Fibroblast of lung (primary cell): ENCODE data around the gene MIEF2. TPM values are rescaled to one million over a fixed set of nuclear protein-coding genes. Genes with fewer than 3 reads are reported as not detected.

ENCODE experiments used
- DNase-seq, 2 donors: peaks; one replicate each; pipeline versions ENCODE4 v3.0.0 to v3.0.0-alpha.2; 2010; ENCODE audit warnings: low read depth in 2 of 2
- H2AFZ ChIP-seq: 2 replicates; pipeline ENCODE4 v1.5.1; 2012; ENCODE audit warnings: low read length, control low read depth, inconsistent platforms
- H3K27ac ChIP-seq: 2 replicates; pipeline ENCODE4 v1.5.1; 2011; ENCODE audit warnings: low read length, control low read depth; ENCODE audit not compliant: insufficient read depth
- H3K27me3 ChIP-seq: 2 replicates; pipeline ENCODE4 v1.5.1; 2011; ENCODE audit warnings: mild to moderate bottlenecking, low read length; ENCODE audit not compliant: control insufficient read depth, insufficient read depth
- H3K36me3 ChIP-seq: 2 replicates; pipeline ENCODE4 v1.5.1; 2011; ENCODE audit warnings: low read length; ENCODE audit not compliant: control insufficient read depth, insufficient read depth
- H3K4me1 ChIP-seq: 2 replicates; pipeline ENCODE4 v1.5.1; 2011; ENCODE audit warnings: low read length; ENCODE audit not compliant: control insufficient read depth, insufficient read depth; ENCODE audit errors: extremely low read depth
- H3K4me2 ChIP-seq: 2 replicates; pipeline ENCODE4 v1.5.1; 2011; ENCODE audit warnings: low read length, control low read depth; ENCODE audit not compliant: insufficient read depth; ENCODE audit errors: extremely low read depth
- H3K4me3 ChIP-seq, 4 experiments: fragments of 200-600 bp in 1 of 4; sonication (generic) in 1 of 4; replicated peaks in 1 of 4; 2 replicates each; pipeline ENCODE4 v1.5.1; 2011 to 2016; ENCODE audit warnings: low read length in 4 of 4, low read depth in 3 of 4, mild to moderate bottlenecking in 3 of 4, control low read depth in 2 of 4, inconsistent platforms in 1 of 4, mixed read lengths in 1 of 4; ENCODE audit not compliant: insufficient read depth in 1 of 4; ENCODE audit errors: control extremely low read depth in 1 of 4
- H3K79me2 ChIP-seq: 2 replicates; pipeline ENCODE4 v1.5.1; 2012; ENCODE audit warnings: mild to moderate bottlenecking, low read length, inconsistent platforms; ENCODE audit not compliant: control insufficient read depth, insufficient read depth
- H3K9ac ChIP-seq: 2 replicates; pipeline ENCODE4 v1.5.1; 2011; ENCODE audit warnings: mild to moderate bottlenecking, low read length, control low read depth; ENCODE audit not compliant: insufficient read depth
- H3K9me3 ChIP-seq: 2 replicates; pipeline ENCODE4 v1.5.1; 2012; ENCODE audit warnings: low read depth, low read length; ENCODE audit not compliant: control insufficient read depth, insufficient read depth
- H4K20me1 ChIP-seq: 2 replicates; pipeline ENCODE4 v1.5.1; 2011; ENCODE audit warnings: low read length; ENCODE audit not compliant: control insufficient read depth, insufficient read depth; ENCODE audit errors: extremely low read depth
- EZH2 ChIP-seq: IDR thresholded peaks from 2 replicates; pipeline ENCODE4 v1.5.1; 2012; ENCODE audit warnings: low read length, control low read depth, mild to moderate bottlenecking; ENCODE audit errors: missing control alignments
- polyA plus RNA-seq, 2 donors: library from polyadenylated mRNA; depleted of rRNA in 1 of 2; stranded (reverse) in 1 of 2; unstranded in 1 of 2; fragments of >200 nt; gene quantifications; 2 replicates each; pipeline ENCODE4 v1.2.1, GENCODE V29; 2011 to 2012; ENCODE audit warnings: missing spikeins in 1 of 2
- total RNA-seq: library from RNA; depleted of rRNA; stranded (reverse); fragments of >200 nt; gene quantifications from 2 replicates; pipeline ENCODE4 v1.2.1, GENCODE V29; 2014
- TF ChIP-seq, protein P1 (sequence below), 2 donors: IDR thresholded peaks in 1 of 2; conservative IDR thresholded peaks in 1 of 2; 1 replicate in 1 of 2; 2 replicates in 1 of 2; pipeline ENCODE4 v1.5.1; 2011 to 2012; ENCODE audit warnings: low read length in 2 of 2, control low read depth in 1 of 2, inconsistent platforms in 1 of 2, low read depth in 1 of 2, mild to moderate bottlenecking in 1 of 2

Gene MIEF2
- total and polyA plus RNA-seq, 2 donors (not counting 1 experiment from before 2014, with no cell fraction given), result 3.9 to 16.2 TPM

DNA sequence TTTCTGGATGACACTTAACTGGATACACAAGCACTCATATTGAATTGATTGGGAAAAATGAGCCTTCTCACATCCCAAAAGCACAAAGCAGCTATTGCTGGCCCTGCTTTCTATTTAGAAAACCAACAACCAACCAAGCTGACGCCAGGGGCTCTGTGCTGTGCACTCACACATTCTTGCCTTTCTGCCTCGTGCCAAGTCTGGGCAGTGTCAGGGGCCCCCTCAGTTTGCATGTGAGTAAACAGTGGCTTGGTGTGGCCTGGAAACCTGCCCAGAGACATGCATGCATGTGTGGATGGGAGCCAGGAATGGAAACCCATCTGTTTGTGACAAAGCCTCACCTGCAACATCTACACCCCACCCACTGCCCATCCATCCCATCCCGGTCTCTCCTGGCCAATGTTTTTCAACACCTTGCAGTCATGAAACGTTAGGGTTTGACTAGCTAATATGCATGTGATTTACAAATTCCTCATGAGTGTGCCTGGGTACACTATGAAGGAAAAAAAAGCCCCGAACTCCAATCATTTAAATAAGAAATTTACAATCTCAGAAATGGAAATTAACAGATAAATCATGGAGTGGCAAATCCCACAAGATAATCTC is 20.4 kb downstream of the MIEF2 start:
- peak in 1 of 2 donors; percentile 21 for DNase-seq

DNA sequence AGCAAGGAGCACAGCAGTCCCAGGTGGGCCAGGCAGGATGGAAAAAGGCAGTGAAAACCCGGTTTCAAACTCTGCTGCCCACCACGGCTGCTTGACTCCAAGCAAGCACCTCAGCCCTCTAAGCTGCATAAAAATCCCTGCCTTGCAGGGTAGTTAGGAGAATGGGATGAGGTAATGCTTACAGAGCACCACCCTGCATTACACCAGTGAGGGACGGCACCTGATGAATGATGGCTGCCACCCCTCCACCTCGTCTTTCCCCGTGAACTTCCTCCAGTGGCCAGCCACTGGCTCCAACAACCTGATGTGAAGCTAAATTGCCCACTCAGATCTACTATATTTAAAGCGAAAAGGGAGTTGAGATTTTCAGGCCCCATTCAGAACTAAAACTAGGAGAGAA is 21.3 kb downstream of the MIEF2 start:
- Histone ChIP-seq H3K4me3 (no peak overlapping the region), H3K36me3 (peaks cover 21% of the 10 kb centered on the region)
- DNase-seq, result no peak

More for the DNA sequence above, 20.4 kb downstream of the MIEF2 start:
- Histone ChIP-seq H3K27me3 (no peaks in the 10 kb centered on the region), H2AFZ (no peak overlapping the region), H3K79me2 (no peaks in the 10 kb centered on the region), H3K36me3 (peaks cover 24% of the 10 kb centered on the region), H3K27ac (no peak overlapping the region), H3K4me3 (no peak overlapping the region), H3K9me3 (no peaks in the 10 kb centered on the region), H3K4me1 (peaks cover 2% of the 10 kb centered on the region), H3K4me2 (no peak overlapping the region), H3K9ac (no peak overlapping the region), H4K20me1 (no peaks in the 10 kb centered on the region)
- no peak for TF ChIP-seq EZH2
- TF ChIP-seq, protein P1, sequence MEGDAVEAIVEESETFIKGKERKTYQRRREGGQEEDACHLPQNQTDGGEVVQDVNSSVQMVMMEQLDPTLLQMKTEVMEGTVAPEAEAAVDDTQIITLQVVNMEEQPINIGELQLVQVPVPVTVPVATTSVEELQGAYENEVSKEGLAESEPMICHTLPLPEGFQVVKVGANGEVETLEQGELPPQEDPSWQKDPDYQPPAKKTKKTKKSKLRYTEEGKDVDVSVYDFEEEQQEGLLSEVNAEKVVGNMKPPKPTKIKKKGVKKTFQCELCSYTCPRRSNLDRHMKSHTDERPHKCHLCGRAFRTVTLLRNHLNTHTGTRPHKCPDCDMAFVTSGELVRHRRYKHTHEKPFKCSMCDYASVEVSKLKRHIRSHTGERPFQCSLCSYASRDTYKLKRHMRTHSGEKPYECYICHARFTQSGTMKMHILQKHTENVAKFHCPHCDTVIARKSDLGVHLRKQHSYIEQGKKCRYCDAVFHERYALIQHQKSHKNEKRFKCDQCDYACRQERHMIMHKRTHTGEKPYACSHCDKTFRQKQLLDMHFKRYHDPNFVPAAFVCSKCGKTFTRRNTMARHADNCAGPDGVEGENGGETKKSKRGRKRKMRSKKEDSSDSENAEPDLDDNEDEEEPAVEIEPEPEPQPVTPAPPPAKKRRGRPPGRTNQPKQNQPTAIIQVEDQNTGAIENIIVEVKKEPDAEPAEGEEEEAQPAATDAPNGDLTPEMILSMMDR (conservative IDR thresholded peaks at IDR 0.05 in 1 of 2, IDR thresholded peaks at IDR 0.05 in 1 of 2; ENCODE audit: low read depth in 1 of 2, low read length in 2 of 2), result no peak

DNA sequence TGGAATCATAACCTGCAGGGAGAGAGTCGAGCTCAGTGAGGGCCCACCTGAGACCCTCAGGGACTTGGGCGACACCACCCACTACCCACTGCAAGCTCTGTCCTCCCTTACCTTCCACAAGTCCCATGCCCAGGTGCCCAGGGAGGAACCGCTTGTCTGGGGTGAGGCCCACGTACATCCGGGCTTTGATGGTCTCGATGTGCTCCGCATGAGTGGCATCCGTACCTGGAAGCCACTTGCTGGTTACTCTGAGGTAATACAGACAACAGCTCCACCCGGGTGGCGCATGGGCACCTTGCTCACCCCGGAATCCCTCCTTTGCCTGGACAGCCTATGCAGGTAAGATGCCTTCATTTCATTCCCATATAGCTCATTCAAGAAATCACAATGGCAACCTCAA is 24.8 kb downstream of the MIEF2 start:
- peaks cover 2% of the 10 kb centered on the region for H3K4me1 ChIP-seq
- no peak for DNase-seq
- no peak overlapping the region for H2AFZ ChIP-seq
- no peak overlapping the region for H3K4me3 ChIP-seq
- H3K79me2 ChIP-seq, result no peaks in the 10 kb centered on the region
- H3K9me3 ChIP-seq, result no peaks in the 10 kb centered on the region
- H3K27ac ChIP-seq, result no peak overlapping the region
- no peaks in the 10 kb centered on the region for H3K27me3 ChIP-seq
- H3K9ac ChIP-seq, result no peak overlapping the region
- no peak overlapping the region for H3K4me2 ChIP-seq
- H3K36me3 ChIP-seq, result peaks cover 15% of the 10 kb centered on the region
- TF ChIP-seq, protein P1 (conservative IDR thresholded peaks at IDR 0.05 in 1 of 2, IDR thresholded peaks at IDR 0.05 in 1 of 2; ENCODE audit: low read depth in 1 of 2, low read length in 2 of 2), result no peak
- no peak for TF ChIP-seq EZH2
- no peaks in the 10 kb centered on the region for H4K20me1 ChIP-seq

More for the DNA sequence above, 21.3 kb downstream of the MIEF2 start:
- H2AFZ ChIP-seq, result no peak overlapping the region
- H3K9me3 ChIP-seq, result no peaks in the 10 kb centered on the region
- no peaks in the 10 kb centered on the region for H4K20me1 ChIP-seq
- TF ChIP-seq EZH2, result no peak
- TF ChIP-seq, protein P1 (conservative IDR thresholded peaks at IDR 0.05 in 1 of 2, IDR thresholded peaks at IDR 0.05 in 1 of 2; ENCODE audit: low read depth in 1 of 2, low read length in 2 of 2), result no peak
- H3K27ac ChIP-seq, result no peak overlapping the region
- H3K4me2 ChIP-seq, result no peak overlapping the region
- no peaks in the 10 kb centered on the region for H3K79me2 ChIP-seq
- H3K9ac ChIP-seq, result no peak overlapping the region
- no peaks in the 10 kb centered on the region for H3K27me3 ChIP-seq
- peaks cover 2% of the 10 kb centered on the region for H3K4me1 ChIP-seq
